Nephron (organoid): ENCODE data around the gene KLK15.
A peak's percentile ranks its signal among the peaks of the same experiment; 100 is the strongest.

Experiments
- H3K27ac Mint-ChIP-seq, 3 experiments: 2 replicates each; pipeline ENCODE4 v1.8.0; 2020; ENCODE audit warnings: mixed read lengths in 3 of 3, mild to moderate bottlenecking in 2 of 3, moderate library complexity in 1 of 3
- H3K27me3 Mint-ChIP-seq: 2 replicates; pipeline ENCODE4 v1.8.0; 2021; ENCODE audit warnings: low read depth, mild to moderate bottlenecking, moderate library complexity, mixed read lengths
- H3K36me3 Mint-ChIP-seq: 2 replicates; pipeline ENCODE4 v1.8.0; 2020; ENCODE audit warnings: low read depth, mixed read lengths
- H3K4me1 Mint-ChIP-seq: 2 replicates; pipeline ENCODE4 v1.8.0; 2020; ENCODE audit warnings: mixed read lengths
- H3K4me3 Mint-ChIP-seq, 3 experiments: 2 replicates each; pipeline ENCODE4 v1.8.0; 2020; ENCODE audit warnings: mild to moderate bottlenecking in 3 of 3, mixed read lengths in 3 of 3, moderate library complexity in 2 of 3
- H3K9me3 Mint-ChIP-seq: 2 replicates; pipeline ENCODE4 v1.8.0; 2020; ENCODE audit warnings: mixed read lengths
- TF ChIP-seq, protein P1 (sequence below), 3 experiments: fragments of 200-600 bp; sonication (generic); IDR thresholded peaks; one replicate each; pipeline ENCODE4 v1.5.0; 2021; ENCODE audit warnings: antibody characterized with exemption in 3 of 3; ENCODE audit not compliant: unreplicated experiment in 3 of 3

Gene KLK15

GRCh38 chr19:50777830-50778303 lies 55.5 kb downstream of the KLK15 start:
- Mint-ChIP-seq H3K27me3 (peaks cover 88% of the 10 kb centered on the region), H3K9me3 (peaks cover 12% of the 10 kb centered on the region), H3K27ac (no peak overlapping the region), H3K4me3 (peak overlapping the region in 1 of 3 experiments; percentile 44), H3K4me1 (no peaks in the 10 kb centered on the region), H3K36me3 (no peaks in the 10 kb centered on the region)
- TF ChIP-seq, protein P1, sequence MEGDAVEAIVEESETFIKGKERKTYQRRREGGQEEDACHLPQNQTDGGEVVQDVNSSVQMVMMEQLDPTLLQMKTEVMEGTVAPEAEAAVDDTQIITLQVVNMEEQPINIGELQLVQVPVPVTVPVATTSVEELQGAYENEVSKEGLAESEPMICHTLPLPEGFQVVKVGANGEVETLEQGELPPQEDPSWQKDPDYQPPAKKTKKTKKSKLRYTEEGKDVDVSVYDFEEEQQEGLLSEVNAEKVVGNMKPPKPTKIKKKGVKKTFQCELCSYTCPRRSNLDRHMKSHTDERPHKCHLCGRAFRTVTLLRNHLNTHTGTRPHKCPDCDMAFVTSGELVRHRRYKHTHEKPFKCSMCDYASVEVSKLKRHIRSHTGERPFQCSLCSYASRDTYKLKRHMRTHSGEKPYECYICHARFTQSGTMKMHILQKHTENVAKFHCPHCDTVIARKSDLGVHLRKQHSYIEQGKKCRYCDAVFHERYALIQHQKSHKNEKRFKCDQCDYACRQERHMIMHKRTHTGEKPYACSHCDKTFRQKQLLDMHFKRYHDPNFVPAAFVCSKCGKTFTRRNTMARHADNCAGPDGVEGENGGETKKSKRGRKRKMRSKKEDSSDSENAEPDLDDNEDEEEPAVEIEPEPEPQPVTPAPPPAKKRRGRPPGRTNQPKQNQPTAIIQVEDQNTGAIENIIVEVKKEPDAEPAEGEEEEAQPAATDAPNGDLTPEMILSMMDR (IDR thresholded peaks at IDR 0.05; ENCODE audit: unreplicated experiment in 3 of 3): no peak

DNA sequence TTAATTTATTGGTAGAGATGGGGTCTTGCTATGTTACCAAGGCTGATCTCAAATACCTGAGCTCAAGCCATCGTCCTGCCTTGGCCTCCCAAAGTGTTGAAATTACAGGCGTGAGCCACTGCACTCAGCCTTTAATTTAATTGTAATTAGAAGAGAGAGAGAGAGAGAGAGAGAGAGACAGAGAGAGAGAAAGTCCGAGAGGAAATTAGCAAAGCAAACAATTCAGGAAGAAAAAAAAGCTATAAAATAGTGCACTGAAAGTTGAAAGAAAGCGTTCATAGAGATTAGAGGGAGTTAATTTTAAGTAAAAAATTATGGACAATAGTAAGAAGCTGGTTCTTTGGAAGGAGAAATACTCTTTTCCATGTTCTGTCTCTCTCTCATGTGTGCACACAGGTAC lies 56.1 kb downstream of the KLK15 start:
- no peak overlapping the region for H3K27ac Mint-ChIP-seq
- H3K4me3 Mint-ChIP-seq: no peak overlapping the region
- H3K9me3 Mint-ChIP-seq: peaks cover 12% of the 10 kb centered on the region
- no peaks in the 10 kb centered on the region for H3K36me3 Mint-ChIP-seq
- peaks cover 81% of the 10 kb centered on the region for H3K27me3 Mint-ChIP-seq
- TF ChIP-seq, protein P1 (IDR thresholded peaks at IDR 0.05; ENCODE audit: unreplicated experiment in 3 of 3): no peak
- H3K4me1 Mint-ChIP-seq: no peaks in the 10 kb centered on the region

GRCh38 chr19:50776131-50776530 lies 57.2 kb downstream of the KLK15 start:
- TF ChIP-seq, protein P1 (IDR thresholded peaks at IDR 0.05; ENCODE audit: unreplicated experiment in 3 of 3): no peak
- Mint-ChIP-seq H3K4me1 (no peaks in the 10 kb centered on the region), H3K27ac (no peak overlapping the region), H3K4me3 (no peak overlapping the region), H3K36me3 (no peaks in the 10 kb centered on the region), H3K9me3 (peaks cover 12% of the 10 kb centered on the region), H3K27me3 (peaks cover 73% of the 10 kb centered on the region)
